HPDE6-E6E7 (cell line): ENCODE data around the gene CLDN5.
"Not testable (repeated sequence)": the region's sequence is repeated elsewhere in the genome, so short reads cannot be mapped to it uniquely, and the experiment has no call there.

Source experiments
- DNase-seq: peaks from one replicate; pipeline ENCODE4 v3.0.0; 2011; ENCODE audit warnings: missing footprints; ENCODE audit errors: extremely low spot score

The CLDN5 gene

GRCh38 chr22:19548427-19548826 lies 24.2 kb upstream of the CLDN5 start:
- not testable (repeated sequence) for DNase-seq

- DNase-seq = no peak
These were observed 23.4 kb upstream of the CLDN5 start for GRCh38 chr22:19547620-19548019.

DNA sequence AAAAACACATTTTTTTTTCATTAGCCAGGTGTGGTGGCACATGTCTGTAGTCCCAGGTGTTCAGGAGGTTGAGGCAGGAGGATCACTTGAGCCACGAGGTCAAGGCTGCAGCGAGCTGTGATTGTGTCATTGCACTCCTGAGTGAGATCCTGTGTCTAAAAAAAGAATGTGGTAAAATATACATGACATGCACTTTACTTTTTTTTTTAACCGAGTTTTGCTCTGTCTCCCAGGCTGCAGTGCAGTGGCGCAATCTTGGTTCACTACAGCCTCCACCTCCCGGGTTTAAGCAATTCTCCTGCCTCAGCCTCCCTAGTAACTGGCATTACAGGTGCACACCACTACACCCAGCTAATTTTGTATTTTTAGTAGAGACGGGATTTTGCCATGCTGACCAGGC lies 22.5 kb upstream of the CLDN5 start:
- no peak for DNase-seq

- DNase-seq = no peak
These were observed 21.7 kb upstream of the CLDN5 start for GRCh38 chr22:19545935-19546207.

- no peak for DNase-seq
These were observed 19.9 kb upstream of the CLDN5 start for GRCh38 chr22:19543970-19544708.

DNA sequence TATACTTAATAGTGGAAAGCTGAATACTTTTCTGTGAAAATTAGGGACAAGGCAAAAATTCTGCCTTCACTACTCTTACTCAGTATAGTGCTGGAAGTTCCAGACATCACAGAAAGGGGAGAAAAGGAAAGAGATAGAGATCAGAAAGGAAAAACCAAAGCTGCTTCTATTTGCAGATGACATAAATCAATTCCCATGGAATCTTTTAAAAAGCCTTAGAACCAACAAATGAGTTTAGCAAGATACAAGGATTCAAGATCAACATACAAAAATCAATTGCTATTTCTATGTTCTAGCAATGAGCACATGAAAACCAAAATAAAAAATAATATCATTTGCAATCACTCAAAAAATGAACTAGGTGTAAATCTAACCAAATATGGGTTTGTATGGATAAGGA lies 16.2 kb upstream of the CLDN5 start:
- DNase-seq = no peak

DNA sequence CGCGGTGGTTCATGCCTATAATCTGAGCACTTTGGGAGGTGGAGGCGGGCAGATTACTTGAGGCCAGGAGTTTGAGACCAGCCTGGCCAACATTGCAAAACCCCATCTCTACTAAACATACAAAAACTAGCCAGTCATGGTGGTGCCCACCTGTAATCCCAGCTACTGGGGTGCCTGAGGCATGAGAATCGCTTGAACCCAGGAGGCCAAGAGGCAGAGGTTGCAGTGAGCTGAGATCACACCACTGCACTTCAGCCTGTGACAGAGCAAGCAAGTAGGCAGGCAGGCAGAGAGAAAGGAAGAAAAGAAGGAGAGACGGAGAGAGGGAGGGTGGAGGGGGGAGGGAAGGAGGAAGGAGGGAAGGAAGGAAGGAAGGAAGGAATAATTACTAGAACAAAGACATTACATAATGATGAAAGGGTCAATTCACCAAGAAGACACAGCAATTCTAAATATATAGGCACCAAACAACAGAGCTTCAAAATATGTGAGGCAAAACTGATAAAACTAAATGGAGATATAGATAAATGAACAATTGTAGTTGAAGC lies 13.8 kb upstream of the CLDN5 start:
- no peak for DNase-seq

- no peak for DNase-seq
These were observed 12.4 kb upstream of the CLDN5 start for GRCh38 chr22:19536564-19536963.

DNA sequence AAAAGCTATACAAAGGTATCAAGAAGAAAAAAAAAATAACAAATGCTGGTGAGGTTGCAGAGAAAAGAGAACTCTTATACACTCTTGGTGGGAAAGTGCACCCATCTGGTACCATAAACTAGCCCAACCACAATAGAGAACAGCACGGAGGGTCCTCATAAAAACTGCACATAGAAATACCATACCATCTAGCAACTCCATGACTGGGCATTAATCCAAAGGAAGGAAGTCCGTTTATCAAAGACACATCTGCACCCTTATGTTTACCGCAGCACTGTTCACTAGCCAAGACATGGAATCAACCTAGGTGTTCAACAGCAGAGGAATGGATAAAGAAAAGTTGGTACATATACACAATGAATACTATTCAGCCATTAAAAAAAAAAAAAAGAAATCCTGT lies 10.8 kb upstream of the CLDN5 start:
- DNase-seq = no peak

- DNase-seq = no peak
These were observed 9.6 kb upstream of the CLDN5 start for GRCh38 chr22:19533857-19534256.

GRCh38 chr22:19533049-19533626 lies 8.9 kb upstream of the CLDN5 start:
- no peak for DNase-seq

DNA sequence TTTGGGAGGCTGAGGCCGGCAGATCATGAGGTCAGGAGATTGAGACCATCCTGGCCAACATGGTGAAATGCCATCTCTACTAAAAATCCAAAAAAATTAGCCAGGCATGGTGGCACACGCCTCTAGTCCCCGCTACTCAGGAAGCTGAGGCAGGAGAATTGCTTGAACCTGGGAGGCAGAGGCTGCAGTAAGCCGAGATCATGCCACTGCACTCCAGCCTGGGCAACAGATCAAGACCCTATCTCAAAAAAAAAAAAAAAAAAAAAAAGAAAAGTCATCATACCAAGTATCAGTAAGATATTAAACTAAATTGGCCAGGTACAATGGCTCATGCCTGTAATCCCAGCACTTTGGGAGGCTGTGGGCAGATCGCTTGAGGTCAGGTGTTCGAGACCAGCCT lies 7.1 kb upstream of the CLDN5 start:
- not testable (repeated sequence) for DNase-seq

DNA sequence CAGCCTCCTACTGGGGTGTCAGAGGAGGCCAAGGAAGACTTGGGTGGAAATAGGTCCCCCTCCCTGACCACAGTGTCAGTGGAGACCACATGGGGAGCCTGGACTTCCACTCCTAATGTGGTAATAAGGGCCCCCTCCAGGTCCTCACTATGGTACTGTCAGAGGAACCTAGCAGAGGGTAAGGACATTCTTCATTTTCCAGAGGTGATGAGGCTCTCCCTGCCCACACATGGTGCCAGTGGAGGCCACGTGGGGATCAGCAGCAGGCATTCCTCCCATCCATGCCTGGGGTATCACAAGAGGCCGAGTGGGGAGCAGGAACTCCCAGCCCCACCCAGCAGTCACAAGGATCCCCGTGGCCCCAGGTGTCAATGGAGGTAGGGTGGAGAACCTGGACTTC lies 6.5 kb upstream of the CLDN5 start:
- no peak for DNase-seq

GRCh38 chr22:19529811-19530210 lies 5.6 kb upstream of the CLDN5 start:
- no peak for DNase-seq

DNA sequence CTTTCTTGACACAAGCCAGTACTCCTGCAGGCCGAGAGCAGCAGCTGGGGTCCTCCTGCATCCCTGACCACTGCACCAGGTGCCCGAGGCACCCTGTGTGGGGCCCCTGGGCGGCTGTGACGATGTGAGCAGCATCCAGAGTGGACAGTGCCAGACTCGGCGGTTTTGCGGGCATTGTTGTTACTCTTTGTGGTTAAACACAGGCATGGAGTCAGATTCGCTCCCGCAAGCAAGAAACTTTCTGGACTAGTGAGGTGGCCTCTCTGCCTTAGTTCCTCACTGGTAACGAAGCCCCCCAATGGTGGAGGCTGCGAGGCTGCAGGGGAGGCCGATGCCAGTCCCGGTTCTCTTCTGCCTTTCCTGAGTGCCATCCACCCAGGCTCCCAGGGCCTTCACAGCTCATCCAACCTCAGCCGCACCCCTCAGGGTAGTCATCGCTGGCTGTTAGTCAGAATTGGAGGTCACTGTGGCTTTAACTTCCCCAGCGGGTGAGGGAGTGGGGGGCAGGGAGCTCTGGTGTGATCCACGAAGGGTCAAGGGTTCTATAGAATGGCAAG lies 3.7 kb upstream of the CLDN5 start:
- peak; percentile 52 for DNase-seq

- no peak for DNase-seq
These were observed 3.1 kb upstream of the CLDN5 start for GRCh38 chr22:19527321-19527721.

GRCh38 chr22:19526702-19527111 lies 2.5 kb upstream of the CLDN5 start:
- DNase-seq = no peak

- DNase-seq = no peak
These were observed 2.0 kb upstream of the CLDN5 start for GRCh38 chr22:19526076-19526701.

GRCh38 chr22:19525666-19526065 lies 1.5 kb upstream of the CLDN5 start:
- no peak for DNase-seq

DNA sequence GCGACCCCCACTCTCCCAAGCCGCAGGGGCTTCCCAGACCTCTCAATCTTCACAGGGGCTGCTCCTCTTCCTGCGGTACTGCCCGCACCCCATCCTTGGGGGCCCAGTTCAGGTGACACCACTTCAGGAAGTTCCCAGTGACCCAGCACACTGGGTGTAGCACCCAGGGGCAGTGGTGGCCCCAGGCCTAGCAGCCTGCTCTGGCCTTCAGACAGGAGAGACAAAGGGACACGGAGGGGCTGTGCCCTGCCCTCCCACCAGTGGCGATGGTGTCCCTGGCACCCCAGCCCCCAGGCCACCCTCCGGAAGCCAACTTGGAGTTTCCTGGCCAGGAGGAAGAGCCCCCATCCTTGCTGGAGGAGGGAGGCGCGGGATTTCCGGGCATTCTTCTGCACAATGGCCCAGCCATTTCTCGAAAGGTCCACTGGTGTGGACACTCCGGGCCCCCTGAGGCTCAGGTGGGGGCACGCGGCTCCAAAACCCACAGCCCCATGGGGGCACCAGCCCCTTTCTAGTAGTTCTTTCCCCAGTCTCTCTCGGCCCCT lies 978 bp upstream of the CLDN5 start:
- DNase-seq = no peak

GRCh38 chr22:19523240-19524169 lies 705 bp downstream of the CLDN5 start:
- no peak for DNase-seq

- no peak for DNase-seq
These were observed 1.4 kb downstream of the CLDN5 start for GRCh38 chr22:19522881-19523239.
